GM21737 (cell line): ENCODE data around the gene PIEZO1.

Experiments used
- ATAC-seq: cut with Tn5 transposase; IDR thresholded peaks from one replicate; pipeline ENCODE4 v1.9.1; 2021; ENCODE audit warnings: mild to moderate bottlenecking, moderate library complexity; ENCODE audit not compliant: unreplicated experiment

The PIEZO1 gene

DNA sequence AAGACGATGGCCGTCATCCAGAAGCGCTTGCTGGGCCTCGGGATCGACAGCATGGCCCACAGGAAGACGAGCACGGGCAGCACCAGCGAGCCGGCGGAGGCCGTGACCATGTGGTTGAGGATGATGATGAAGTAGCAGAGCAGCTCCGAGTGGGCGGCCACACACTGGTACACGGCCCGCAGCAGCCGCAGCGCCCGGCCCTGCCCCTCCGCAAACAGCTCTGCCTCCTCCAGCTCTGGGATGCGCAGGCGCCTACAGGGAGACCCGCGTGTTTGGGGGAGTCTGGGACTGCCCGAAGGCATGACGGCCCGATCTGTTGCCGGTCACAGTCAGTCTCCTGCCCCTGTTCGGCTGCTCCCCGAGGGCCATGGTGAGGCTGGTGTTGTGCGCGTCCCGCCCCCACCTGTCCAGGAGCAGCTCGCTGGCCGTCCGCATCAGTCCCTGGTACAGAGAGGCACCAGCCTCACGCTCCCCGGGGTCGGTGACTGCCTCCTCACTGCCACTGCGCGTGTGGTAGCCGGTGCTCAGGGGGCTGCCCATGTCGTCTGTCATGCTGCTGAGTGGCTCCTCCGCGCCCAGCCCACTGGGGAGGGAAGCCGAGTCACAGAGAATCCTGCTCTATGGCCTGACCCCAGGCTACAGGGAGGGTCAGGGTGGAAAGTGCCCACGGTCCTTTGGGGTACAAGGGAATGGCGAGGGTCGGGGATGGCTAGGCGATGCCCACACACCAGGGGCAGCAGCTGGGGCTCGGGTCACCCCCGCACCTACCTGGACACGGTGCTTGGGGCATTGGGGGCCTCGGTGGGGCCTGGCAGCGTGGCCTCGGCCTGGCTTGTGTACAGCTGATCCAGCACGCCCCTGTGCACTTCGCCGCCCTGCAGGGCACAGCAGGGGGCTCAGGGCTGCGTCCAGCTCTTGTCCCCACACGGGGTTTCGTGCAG lies 62.9 kb downstream of the PIEZO1 start:
- ATAC-seq, result no peak

DNA sequence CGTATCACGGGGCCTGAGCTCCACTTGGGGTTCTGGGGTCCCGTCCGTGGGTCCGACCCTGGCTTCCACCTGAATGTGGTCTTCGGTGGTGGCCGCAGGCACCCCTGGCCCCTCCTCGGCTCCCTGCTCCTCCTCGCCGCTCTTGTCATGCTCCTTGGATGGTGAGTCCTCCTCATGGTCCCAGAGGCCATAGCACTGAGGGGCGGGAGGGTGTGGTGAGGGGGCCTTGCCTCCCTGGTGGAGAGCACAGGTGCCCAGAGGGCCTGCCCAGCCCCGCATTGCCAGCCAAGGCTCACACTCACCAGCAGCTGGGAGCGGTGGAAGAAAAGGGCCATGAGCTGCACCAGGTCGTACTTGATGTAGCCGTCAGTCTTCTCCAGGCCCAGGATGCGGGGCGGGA lies 63.8 kb downstream of the PIEZO1 start:
- no peak for ATAC-seq

- ATAC-seq, result no peak
These were observed 64.5 kb downstream of the PIEZO1 start for GRCh38 chr16:88720396-88720970.

- ATAC-seq, result no peak
These were observed 65.1 kb downstream of the PIEZO1 start for GRCh38 chr16:88719933-88720296.

- no peak for ATAC-seq
These were observed 65.6 kb downstream of the PIEZO1 start for GRCh38 chr16:88719267-88719932.

DNA sequence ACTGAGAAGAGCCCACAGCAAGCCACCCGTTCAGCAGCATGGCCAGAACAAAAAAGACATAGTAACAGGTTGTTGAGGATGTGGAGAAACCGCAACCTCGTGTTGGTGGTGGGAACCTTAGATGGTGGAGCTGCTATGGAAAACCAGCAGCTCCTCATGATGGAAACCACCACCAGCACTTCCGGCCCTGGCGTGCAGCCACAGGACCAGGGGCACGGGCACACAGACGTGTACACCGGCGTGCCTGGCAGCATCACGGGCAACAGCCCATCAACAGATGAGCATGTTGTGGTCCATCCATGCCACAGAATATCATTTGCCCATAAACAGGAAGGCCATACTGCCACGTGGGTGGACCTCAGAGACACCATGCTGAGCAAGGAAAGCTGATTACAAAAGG lies 66.8 kb downstream of the PIEZO1 start:
- no peak for ATAC-seq

GRCh38 chr16:88716601-88717001 lies 68.4 kb downstream of the PIEZO1 start:
- ATAC-seq, result no peak

DNA sequence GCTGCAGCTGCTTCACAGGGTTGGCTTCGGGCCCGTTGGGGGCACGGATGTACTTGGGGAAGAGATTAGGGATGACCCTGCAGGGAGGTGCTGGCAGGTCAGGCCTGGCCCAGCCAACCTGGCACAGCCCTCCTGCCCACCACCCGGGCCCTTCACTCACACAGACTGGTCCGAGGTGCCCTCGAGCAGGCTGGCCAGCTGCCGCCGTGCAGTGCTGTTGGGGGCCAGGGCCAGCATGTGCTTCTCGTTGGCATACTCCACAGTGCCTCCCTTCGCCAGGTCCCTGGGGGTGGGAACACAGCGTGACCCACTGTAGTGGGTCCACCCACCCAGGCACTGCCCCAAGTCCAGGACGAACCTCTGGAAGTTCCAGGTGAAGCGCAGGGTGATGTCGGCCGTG lies 68.8 kb downstream of the PIEZO1 start:
- no peak for ATAC-seq

GRCh38 chr16:88715312-88716190 lies 69.5 kb downstream of the PIEZO1 start:
- no peak for ATAC-seq

DNA sequence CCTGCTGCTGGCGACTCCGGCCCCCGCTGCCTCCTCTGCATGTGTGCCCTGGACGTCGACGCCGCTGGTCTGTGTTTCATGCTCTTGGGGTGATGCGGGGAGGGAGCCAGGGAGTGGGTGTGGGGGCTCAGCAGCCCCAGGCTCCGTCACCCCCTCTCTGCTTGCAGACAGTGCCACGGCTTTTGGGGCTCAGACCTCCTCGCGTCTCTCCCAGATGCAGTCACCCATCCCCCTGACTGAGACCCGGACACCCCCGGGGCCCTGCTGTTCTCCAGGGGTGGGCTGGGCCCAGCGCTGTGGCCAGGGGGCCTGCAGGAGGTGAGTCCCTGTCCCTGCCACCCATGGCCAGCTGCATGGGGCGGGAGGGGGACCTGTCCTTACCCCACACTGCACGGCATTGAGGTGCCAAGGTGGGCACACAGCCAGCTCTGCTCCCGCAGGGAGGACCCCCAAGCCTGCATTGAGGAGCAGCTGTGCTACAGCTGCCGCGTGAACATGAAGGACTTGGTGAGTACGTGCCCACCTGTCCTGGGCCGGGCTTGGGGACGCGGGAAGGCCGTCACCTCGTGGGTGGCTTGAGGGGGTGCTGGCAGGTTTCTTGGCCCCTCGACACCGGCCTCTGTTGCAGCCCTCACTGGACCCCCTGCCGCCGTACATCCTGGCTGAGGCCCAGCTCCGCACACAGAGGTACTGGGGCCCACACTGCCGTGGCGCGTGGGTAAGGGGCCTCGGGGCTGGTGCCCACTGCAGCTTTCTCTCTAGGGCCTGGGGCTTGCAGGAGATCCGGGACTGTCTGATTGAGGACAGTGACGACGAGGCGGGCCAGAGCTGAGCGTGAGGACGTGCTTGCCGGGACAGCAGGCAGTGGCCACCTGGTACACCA lies 70.4 kb downstream of the PIEZO1 start:
- ATAC-seq, result no peak

DNA sequence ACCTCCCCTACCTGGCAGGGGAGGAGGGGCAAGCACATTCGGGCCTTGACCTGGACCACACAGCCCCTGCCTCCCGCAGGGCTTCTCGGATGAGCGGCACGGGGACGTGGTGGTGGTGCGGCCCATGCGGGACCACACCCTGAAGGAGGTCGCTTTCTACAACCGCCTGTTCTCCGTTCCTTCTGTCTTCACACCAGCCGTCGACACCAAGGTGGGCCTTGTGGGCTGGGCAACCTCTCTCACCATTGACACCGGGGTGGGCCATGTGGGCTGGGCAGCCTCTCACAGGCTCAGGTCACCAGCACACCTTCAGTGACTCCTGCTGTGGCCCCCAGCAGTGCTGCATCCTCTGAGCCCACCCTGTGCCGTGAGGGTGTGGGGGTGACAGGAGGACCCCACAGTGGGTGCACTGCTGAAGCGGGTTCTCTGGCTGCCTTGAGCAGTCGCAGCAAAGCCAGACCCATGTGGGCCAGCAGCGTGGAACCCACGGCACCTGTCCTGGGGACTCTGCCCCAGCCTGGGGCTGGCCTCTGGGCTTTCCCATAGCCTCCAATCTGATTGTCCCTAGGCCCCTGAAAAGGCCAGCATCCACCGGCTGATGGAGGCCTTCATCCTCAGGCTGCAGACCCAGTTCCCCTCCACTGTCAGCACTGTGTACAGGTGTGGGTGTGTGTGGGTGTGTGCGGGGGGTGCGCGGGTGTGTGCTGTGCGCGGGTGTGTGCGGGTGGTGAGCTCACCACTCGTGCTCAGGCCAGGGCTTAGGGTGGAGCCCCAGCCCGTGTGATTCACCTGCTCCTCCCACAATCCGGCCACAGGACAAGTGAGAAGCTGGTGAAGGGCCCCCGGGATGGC lies 71.2 kb downstream of the PIEZO1 start:
- ATAC-seq, result no peak

DNA sequence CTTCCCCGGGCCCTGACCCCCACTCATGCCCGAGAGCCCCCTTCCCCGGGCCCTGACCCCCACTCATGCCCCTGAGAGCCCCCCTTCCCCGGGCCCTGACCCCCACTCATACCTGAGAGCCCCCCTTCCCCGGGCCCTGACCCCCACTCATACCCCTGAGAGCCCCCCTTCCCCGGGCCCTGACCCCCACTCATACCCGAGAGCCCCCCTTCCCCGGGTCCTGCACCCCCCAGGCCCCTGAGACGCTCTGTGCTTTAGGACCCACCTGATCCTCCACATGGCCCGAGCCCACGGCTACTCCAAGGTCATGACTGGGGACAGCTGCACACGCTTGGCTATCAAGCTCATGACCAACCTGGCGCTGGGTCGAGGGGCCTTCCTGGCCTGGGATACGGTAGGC lies 72.0 kb downstream of the PIEZO1 start:
- ATAC-seq, result no peak

- ATAC-seq, result no peak
These were observed 72.5 kb downstream of the PIEZO1 start for GRCh38 chr16:88712362-88712979.

- ATAC-seq, result no peak
These were observed 73.2 kb downstream of the PIEZO1 start for GRCh38 chr16:88711750-88712340.

- no peak for ATAC-seq
These were observed 74.5 kb downstream of the PIEZO1 start for GRCh38 chr16:88710556-88710955.

DNA sequence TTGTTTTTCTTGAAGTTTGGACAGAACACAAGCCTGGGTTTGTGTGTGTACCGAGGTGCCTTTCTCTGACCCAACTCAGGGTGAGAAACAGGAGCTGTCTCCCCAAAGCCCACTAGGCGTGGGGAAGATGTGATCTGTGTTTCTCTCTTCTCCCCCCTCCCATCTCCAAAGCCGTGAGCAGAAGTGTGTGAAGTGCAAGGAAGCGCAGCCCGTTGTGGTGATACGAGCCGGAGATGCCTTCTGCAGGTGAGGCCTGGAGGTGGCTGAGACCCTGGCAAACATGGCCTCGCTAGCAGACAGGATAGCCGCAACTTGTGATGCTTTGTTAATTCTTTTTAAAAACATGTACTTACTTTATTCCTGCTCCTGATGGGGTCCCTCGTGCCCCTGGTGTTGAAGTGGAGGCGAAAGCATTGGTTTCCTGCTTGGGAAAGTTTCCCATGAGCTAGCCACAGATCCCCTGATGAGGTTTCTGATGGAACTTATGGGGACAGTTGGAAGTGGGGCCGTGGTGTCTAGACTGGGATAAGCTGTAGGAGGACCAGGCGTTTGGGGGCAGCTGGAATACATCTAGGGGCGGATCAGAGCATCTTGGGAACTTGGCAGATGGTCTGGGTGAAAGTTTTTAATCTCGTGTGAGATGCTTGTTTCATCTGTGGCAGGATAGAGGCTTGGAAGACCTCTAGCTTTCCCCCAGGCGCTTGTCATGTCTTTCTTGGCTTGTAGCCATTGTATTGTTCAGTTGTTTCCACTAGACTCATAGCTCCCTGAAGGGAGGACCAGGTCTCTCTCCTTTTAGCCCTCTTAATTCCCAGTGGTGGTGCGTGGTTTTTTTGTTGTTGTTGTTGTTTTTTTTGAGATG lies 77.8 kb downstream of the PIEZO1 start:
- no peak for ATAC-seq

DNA sequence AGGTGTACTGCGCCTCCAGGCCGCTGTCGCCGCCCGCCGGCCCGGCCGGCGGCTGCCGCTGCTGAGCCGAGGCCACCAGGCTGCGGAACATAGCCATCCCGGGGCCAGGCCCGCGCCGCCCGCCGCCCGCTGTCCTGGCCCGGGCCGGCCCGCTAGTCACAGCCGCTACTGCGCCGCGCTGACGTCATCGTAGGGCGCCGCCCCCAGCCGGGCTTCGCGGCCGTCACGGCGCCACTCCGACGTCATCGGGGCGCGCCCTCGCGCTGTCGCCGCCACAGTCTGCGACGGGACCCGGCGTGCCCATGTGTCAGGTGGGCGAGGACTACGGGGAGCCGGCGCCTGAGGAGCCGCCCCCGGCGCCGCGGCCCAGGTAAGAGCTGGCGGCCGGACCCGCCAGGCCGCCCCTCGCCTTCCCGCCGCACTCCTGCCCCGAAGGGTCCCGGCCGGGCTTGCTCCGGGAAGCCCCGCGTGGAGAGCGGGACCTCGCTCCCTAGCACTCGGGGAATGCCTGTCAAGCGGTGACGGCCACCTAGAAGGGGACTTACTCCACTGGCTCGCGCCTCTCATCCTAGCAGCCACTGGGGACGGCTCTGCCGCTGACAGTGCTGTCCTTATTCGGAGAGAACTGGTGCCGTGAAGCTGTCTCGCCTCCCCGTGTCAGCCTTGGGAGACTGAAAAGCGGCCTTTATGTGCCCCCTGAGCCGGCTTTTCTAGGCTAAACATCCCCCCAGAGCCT lies 78.6 kb downstream of the PIEZO1 start, which contains the start of the genes CTU2 and RNF166:
Gene CTU2 (plus strand): TSS at position 275 of the 736 bp plus-strand sequence. CDS start 28 bp downstream, at position 303.
Gene RNF166 (minus strand): TSS at position 180 of the 736 bp plus-strand sequence. CDS start 83 bp downstream, at position 97.
- peak; percentile 49 for ATAC-seq
